Mucosa of stomach (tissue), 1 donor: Measurements from ENCODE around the gene TPBG.

Experiments used
- H3K27me3 ChIP-seq: one replicate; pipeline ENCODE4 v1.7.0; 2013; ENCODE audit warnings: mild to moderate bottlenecking, low read length; ENCODE audit not compliant: control insufficient read depth, insufficient read depth
- H3K36me3 ChIP-seq: one replicate; pipeline ENCODE4 v1.7.0; 2013; ENCODE audit warnings: low read length; ENCODE audit not compliant: control insufficient read depth, insufficient read depth
- H3K4me1 ChIP-seq: one replicate; pipeline ENCODE4 v1.7.0; 2013; ENCODE audit warnings: mild to moderate bottlenecking, low read length; ENCODE audit not compliant: control insufficient read depth, insufficient read depth
- H3K4me3 ChIP-seq: one replicate; pipeline ENCODE4 v1.7.0; 2013; ENCODE audit warnings: low read length
- H3K9ac ChIP-seq: one replicate; pipeline ENCODE4 v1.7.0; 2013; ENCODE audit warnings: mild to moderate bottlenecking, low read length, moderate library complexity
- H3K9me3 ChIP-seq: one replicate; pipeline ENCODE4 v1.7.0; 2013; ENCODE audit warnings: mild to moderate bottlenecking, low read length, moderate library complexity; ENCODE audit not compliant: control insufficient read depth
- donor health status: Pancreatic carcinoma.

TPBG gene, protein sequence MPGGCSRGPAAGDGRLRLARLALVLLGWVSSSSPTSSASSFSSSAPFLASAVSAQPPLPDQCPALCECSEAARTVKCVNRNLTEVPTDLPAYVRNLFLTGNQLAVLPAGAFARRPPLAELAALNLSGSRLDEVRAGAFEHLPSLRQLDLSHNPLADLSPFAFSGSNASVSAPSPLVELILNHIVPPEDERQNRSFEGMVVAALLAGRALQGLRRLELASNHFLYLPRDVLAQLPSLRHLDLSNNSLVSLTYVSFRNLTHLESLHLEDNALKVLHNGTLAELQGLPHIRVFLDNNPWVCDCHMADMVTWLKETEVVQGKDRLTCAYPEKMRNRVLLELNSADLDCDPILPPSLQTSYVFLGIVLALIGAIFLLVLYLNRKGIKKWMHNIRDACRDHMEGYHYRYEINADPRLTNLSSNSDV

DNA sequence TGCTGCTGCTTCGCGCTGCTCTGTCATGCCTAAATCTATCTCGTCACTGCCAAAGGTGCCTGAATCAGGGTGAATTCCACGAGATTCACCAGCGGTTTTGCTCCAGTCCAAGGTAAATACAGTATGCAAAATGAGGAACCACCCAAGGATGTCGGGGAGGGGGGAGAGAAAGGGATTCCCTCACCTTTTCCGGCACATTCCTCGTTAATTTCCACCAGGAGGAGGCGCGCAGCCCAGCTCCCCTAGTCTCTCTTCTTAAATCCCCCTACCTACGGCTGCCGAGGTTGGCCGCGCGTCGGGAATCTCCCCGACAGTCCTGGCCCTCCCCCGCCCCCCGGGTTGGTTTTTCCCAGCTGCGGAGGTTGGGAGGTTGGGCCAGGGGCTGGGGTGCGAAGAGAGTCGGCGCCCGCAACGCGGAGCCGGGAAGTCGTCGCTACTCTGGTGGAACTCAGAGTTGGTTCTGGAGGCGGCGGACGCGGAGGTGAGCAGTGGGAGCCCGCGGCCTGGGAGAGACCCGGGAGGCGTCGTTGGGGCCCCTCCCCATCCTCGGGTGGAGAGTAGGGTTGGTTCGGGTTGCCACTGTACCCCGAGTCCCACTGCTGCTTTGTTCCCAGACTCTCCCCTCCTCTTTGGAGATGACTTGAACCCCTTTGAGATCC lies at the start of gene TPBG:
TSS of gene TPBG (plus strand) at position 390 of the 659 bp plus-strand sequence. CDS start 1,145 bp downstream, outside the sequence.
- Histone ChIP-seq H3K4me3 (peak within 1 kb of the TSS; percentile 87), H3K4me1 (peaks cover 16% of the 10 kb centered on the region), H3K27me3 (peaks cover 29% of the 10 kb centered on the region), H3K36me3 (no peaks in the 10 kb centered on the region), H3K9ac (peak within 1 kb of the TSS; percentile 70), H3K9me3 (no peaks in the 10 kb centered on the region)

DNA sequence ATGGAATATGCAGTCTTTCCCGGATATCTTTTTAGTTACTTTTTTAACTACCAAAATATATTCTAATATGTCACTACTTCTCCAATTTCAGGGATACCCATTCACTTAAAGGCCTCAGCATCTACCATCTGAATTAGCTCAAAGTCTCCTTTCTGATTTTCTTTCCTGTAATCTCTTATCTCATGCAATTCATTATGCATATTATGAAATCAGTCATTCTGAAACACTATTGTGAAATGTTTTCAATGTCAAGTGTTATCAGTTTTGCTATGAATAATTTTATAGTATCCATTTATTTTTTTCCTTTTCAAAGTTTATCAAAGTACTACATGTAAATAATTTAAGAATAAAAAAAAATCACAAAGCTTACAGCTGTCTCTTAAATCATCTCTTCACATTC lies 41.2 kb upstream of the TPBG start:
- no peak overlapping the region for H3K4me3 ChIP-seq
- H3K9me3 ChIP-seq = no peaks in the 10 kb centered on the region
- no peak overlapping the region for H3K9ac ChIP-seq
- H3K27me3 ChIP-seq = no peaks in the 10 kb centered on the region
- H3K36me3 ChIP-seq = no peaks in the 10 kb centered on the region
- no peaks in the 10 kb centered on the region for H3K4me1 ChIP-seq

DNA sequence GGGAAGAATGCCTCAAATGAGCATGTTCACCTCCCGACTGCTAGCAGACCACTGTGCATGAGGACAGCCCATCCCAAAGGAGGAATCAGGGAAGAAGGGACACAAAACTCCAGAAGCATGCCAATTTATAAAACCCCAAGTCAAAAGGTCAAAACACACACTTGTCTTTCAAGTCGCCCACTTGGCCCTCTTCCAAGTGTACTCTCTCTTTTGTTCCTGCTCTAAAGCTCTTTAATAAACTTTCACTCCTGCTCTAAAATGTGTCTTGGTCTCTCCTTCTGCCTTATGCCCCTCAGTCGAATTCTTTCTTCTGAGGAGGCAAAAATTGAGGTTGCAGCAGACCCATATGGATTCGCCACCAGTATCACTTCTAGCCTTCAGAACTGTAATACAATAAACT lies 33.9 kb upstream of the TPBG start:
- no peaks in the 10 kb centered on the region for H3K4me1 ChIP-seq
- no peaks in the 10 kb centered on the region for H3K27me3 ChIP-seq
- H3K9ac ChIP-seq = no peak overlapping the region
- no peak overlapping the region for H3K4me3 ChIP-seq
- no peaks in the 10 kb centered on the region for H3K9me3 ChIP-seq
- H3K36me3 ChIP-seq = no peaks in the 10 kb centered on the region

DNA sequence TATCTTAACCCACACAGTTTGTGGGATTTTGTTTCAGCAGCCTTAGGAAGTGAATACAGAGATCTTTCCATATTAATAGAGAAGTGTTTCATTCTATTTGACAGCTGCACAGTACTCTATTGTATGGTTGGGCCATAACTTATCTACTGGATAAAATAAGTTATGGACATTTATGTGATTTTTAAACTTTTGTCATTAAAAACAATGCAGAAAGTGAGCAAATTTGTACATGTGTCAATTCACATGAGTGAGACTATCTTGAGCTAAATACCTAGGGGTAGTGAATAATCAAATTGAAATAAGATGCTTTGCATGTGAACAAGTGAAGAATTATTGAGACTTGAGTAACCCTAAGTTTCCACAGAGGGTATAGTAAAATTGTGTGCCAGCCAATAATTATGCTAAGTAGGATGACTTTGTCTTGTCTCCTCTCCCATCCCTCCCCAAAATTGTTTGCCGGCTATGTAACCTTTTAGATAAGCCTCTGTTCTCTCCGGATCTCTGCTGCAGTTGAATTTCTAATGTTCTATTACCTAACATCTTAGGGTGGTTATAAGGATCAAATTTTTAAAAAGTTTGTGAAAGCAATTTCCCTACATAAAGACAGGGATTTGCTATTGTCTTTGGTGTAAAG lies 33.3 kb upstream of the TPBG start:
- no peaks in the 10 kb centered on the region for H3K36me3 ChIP-seq
- no peak overlapping the region for H3K9ac ChIP-seq
- H3K9me3 ChIP-seq = no peaks in the 10 kb centered on the region
- no peaks in the 10 kb centered on the region for H3K27me3 ChIP-seq
- no peaks in the 10 kb centered on the region for H3K4me1 ChIP-seq
- no peak overlapping the region for H3K4me3 ChIP-seq

DNA sequence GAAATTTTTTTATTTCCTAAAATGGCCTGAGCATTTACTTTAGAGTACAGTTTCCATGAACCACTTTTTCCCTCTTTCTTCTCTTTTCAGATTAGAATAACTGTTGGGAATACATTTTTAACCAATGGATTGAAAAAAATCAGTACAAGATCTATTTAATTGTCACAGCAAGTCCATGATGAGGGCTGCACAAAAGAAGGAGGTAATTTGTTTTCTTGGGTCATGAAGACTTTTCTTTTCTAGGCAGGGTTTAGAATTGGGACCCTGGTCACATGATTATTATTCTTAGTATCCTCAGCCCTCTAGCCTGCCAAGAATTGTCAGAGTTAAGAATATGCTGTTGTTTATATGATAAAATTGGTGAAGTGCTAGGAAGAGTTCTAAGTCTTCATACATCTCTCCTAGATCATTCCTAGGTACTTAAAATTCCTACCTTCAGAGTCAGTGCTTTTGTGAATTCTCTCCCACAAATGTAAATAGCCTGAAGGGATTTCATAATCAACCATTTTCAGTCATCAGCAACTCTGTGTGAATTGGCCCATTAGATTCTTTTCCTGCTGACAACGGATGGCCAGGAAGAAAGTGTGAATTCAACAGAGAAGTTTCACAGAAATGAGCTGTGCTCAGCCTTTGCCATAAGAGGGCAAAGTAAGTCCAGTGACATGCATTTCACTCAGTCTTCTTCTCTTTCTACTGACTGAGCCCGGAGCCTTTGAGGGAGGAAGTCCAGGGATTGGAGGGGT lies 32.4 kb upstream of the TPBG start:
- no peak overlapping the region for H3K9ac ChIP-seq

DNA sequence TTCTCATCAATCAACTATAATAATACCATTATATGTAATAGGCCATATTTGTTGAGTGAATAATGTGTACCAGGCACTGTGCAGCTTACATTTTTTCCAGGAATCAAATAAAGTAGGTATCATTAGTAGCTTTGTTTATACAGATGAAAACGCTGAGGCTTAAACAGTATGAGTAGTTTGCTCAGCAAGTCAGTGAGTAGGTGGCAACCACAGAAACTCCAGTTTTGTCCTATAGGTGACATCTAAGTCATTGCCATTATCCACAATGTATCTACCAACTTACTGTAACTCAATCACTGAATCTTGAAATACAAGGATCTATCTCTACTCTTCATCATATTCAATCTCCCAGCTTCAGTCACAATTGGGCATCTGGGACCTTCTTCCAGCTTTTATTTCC lies 29.8 kb upstream of the TPBG start:
- no peaks in the 10 kb centered on the region for H3K36me3 ChIP-seq

More for the DNA sequence above, 32.4 kb upstream of the TPBG start:
- Histone ChIP-seq H3K4me3 (no peak overlapping the region), H3K4me1 (no peaks in the 10 kb centered on the region), H3K36me3 (no peaks in the 10 kb centered on the region), H3K9me3 (no peaks in the 10 kb centered on the region), H3K27me3 (no peaks in the 10 kb centered on the region)

DNA sequence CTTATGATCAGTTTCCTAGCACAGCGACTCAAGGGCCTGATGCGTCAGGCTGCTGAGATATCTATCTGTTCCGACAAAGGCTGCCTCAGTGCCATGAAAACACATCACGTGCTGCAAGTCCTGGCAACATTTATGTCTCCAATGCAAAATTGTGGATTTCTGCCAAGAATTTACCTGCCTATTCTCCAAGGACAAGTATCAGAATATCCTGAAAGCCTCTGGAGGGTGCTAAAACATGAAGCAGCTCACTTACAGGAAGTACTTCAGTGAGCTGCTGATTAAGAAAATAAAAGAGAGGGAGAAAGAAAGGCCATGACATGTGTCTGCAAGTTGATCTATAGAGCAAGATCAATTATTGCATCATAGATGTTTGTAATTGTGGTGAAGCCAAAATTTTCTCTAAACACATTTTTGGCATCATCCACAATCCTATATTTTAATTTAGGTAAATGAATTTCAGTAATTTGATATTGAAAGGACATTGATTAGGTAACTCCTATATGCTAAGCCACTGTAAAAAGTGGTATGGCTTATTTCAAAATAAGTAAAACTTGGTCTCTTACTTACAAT lies 25.8 kb upstream of the TPBG start:
- no peaks in the 10 kb centered on the region for H3K9me3 ChIP-seq
- H3K4me3 ChIP-seq = no peak overlapping the region
- no peak overlapping the region for H3K9ac ChIP-seq
- no peaks in the 10 kb centered on the region for H3K27me3 ChIP-seq
- H3K36me3 ChIP-seq = no peaks in the 10 kb centered on the region
- H3K4me1 ChIP-seq = no peaks in the 10 kb centered on the region

More for the DNA sequence above, 29.8 kb upstream of the TPBG start:
- H3K9me3 ChIP-seq = no peaks in the 10 kb centered on the region
- no peaks in the 10 kb centered on the region for H3K4me1 ChIP-seq
- no peak overlapping the region for H3K9ac ChIP-seq
- H3K27me3 ChIP-seq = no peaks in the 10 kb centered on the region
- H3K4me3 ChIP-seq = no peak overlapping the region

DNA sequence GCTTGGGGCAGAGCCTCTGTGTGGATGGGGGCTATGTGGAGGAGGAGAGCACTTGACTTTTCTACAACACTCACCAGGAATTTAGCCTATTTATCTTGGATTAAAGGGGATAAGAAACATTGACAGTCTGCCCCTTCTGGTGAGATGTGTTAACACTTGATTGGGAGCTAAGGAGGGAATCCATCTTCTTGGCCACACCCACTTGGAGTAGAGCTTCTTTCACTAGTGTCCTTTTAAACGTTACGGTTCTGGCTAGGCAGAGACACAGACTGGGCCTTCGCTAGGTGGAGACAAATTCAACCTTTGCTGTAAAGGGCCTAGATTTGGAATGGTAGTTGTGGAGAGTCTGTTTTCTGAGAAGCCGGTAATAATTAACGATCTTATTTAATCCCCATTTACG lies 15.5 kb upstream of the TPBG start:
- H3K4me1 ChIP-seq = no peaks in the 10 kb centered on the region

DNA sequence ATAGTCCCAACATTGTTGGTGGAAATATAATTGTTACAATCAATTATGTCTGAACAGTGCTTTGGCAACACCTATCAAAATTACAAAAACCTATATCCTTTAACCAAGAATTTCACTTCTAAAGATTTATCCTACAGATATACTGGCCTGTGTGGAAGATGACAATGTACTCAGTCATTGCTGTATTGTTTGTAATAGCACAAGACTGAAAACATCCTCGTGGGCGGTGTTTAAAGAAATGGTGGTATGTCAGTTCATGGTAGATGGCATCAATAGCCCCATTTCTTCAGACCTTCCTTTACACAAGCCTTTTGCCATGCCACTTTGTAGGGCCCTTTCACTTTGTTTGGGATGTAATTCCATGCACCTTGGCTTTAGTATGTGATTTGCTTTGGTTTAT lies 9.8 kb upstream of the TPBG start:
- H3K36me3 ChIP-seq = no peaks in the 10 kb centered on the region
- H3K9ac ChIP-seq = no peak overlapping the region
- peaks cover 3% of the 10 kb centered on the region for H3K27me3 ChIP-seq
- no peaks in the 10 kb centered on the region for H3K9me3 ChIP-seq
- no peaks in the 10 kb centered on the region for H3K4me1 ChIP-seq
- H3K4me3 ChIP-seq = no peak overlapping the region

More for the DNA sequence above, 15.5 kb upstream of the TPBG start:
- Histone ChIP-seq H3K9me3 (no peaks in the 10 kb centered on the region), H3K27me3 (no peaks in the 10 kb centered on the region), H3K9ac (no peak overlapping the region), H3K4me3 (no peak overlapping the region), H3K36me3 (no peaks in the 10 kb centered on the region)

DNA sequence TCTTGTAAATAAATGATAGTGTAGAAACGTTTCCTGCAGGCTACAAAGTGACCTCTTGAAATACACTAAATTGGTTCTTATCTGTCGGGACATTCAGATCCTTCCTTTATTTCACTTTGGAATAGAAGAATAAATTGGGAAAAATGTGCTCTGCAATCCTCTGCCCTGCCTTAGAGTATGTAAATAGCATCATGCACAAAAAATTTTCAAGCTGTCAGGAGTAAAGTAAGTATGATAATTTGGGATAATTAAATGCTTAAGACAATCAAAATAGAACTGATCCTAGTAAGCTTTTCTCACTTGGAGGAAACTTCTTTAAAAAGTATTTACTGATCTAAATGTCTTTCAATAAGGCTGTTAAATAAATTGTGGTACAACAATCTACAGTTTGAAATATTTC lies 3.1 kb upstream of the TPBG start:
- no peak overlapping the region for H3K4me3 ChIP-seq
- no peaks in the 10 kb centered on the region for H3K9me3 ChIP-seq
- H3K36me3 ChIP-seq = no peaks in the 10 kb centered on the region
- H3K27me3 ChIP-seq = peaks cover 29% of the 10 kb centered on the region
- no peak overlapping the region for H3K9ac ChIP-seq
- H3K4me1 ChIP-seq = peaks cover 13% of the 10 kb centered on the region

DNA sequence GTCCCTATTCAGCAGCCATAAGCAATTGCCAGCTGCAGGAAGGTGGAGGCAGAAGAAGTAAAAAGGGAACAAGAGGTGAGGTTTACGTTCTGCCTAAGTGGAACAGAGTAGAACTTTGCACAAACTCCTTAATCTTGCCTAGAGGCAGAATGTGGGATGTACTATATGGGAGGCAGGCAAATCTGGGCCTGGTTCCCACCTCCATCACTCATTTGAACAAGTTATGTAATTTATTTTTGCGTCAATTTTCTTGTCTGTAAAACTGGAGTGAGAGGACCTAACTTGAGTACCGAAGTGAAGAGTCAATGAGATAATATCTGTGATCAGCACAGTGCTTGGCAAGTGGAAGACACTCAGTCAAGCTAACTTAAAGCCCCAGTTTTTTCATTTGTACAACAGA lies 2.0 kb upstream of the TPBG start:
- Histone ChIP-seq H3K4me3 (no peak overlapping the region), H3K9ac (no peak overlapping the region), H3K36me3 (no peaks in the 10 kb centered on the region), H3K9me3 (no peaks in the 10 kb centered on the region), H3K27me3 (peaks cover 29% of the 10 kb centered on the region), H3K4me1 (peaks cover 16% of the 10 kb centered on the region)
